NCI-H2029 (cell line): Measurements from ENCODE around the gene DAB2IP.
"Not testable (repeated sequence)": the region's sequence is repeated elsewhere in the genome, so short reads cannot be mapped to it uniquely, and the experiment has no call there.

Experiments
- DNase-seq: peaks from one replicate; lab custom pipeline; 2025; lab: John Stamatoyannopoulos, UW

DAB2IP gene

GRCh38 chr9:121651295-121652020 is at the start of gene DAB2IP:
DAB2IP (plus strand) TSS chr9:121651634; CDS start chr9:121651776, 142 bp downstream.
- peak; percentile 25 for DNase-seq

- no peak for DNase-seq
Observed at GRCh38 chr9:121603028-121603427, 48.4 kb upstream of the DAB2IP start.

- peak; percentile 34 for DNase-seq
Observed at GRCh38 chr9:121604242-121604641, 47.2 kb upstream of the DAB2IP start.

- DNase-seq = no peak
Observed at GRCh38 chr9:121604654-121605053, 46.8 kb upstream of the DAB2IP start.

- DNase-seq = no peak
Observed at GRCh38 chr9:121607434-121608167, 43.8 kb upstream of the DAB2IP start.

GRCh38 chr9:121608168-121608853 is 43.1 kb upstream of the DAB2IP start:
- no peak for DNase-seq

- DNase-seq = peak; percentile 84
Observed at GRCh38 chr9:121609822-121610637, 41.4 kb upstream of the DAB2IP start.

- no peak for DNase-seq
Observed at GRCh38 chr9:121610638-121610953, 40.8 kb upstream of the DAB2IP start.

GRCh38 chr9:121612511-121612998 is 38.9 kb upstream of the DAB2IP start:
- DNase-seq = peak; percentile 35

- DNase-seq = peak; percentile 78
Observed at GRCh38 chr9:121613009-121613752, 38.3 kb upstream of the DAB2IP start.

- no peak for DNase-seq
Observed at GRCh38 chr9:121616123-121616755, 35.2 kb upstream of the DAB2IP start.

- DNase-seq = no peak
Observed at GRCh38 chr9:121618504-121618903, 32.9 kb upstream of the DAB2IP start.

GRCh38 chr9:121618910-121619309 is 32.5 kb upstream of the DAB2IP start:
- not testable (repeated sequence) for DNase-seq

- DNase-seq = no peak
Observed at GRCh38 chr9:121619545-121620324, 31.7 kb upstream of the DAB2IP start.

GRCh38 chr9:121620325-121620673 is 31.1 kb upstream of the DAB2IP start:
- DNase-seq = no peak

- DNase-seq = no peak
Observed at GRCh38 chr9:121620777-121621449, 30.5 kb upstream of the DAB2IP start.

- no peak for DNase-seq
Observed at GRCh38 chr9:121622387-121623203, 28.8 kb upstream of the DAB2IP start.

- DNase-seq = not testable (repeated sequence)
Observed at GRCh38 chr9:121623430-121623829, 28.0 kb upstream of the DAB2IP start.

- DNase-seq = no peak
Observed at GRCh38 chr9:121625590-121625989, 25.8 kb upstream of the DAB2IP start.
